Activated CD4-positive, CD25-positive, alpha-beta regulatory T cell treated with anti-CD3 and anti-CD28 coated beads, Interleukin-2, amount 50 U/mL, for 72 hours (primary cell): ENCODE results near the gene UNC13B.

Experiments
- DNase-seq: peaks from one replicate; pipeline ENCODE4 v3.0.0; 2021

The UNC13B gene

DNA sequence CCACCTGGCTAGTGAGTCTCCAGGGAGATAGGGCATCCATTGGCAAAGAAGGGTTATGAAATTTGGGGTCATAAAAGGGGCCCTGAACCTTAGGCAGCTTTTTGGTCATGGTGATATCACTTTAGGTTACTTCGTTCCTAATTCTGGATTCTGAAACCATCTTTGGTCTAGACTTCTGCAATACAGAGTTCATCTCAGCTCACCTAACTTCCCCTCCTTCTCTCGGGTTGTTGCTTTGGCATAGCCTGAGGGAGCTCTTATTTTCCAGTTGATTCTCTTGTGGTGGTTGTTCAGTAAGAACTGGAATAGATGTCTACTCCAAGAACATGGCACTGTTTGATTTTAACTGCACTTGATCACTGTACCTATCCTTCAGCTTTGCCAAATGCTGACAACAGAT, 179.2 kb downstream of the UNC13B start:
- no peak for DNase-seq

DNA sequence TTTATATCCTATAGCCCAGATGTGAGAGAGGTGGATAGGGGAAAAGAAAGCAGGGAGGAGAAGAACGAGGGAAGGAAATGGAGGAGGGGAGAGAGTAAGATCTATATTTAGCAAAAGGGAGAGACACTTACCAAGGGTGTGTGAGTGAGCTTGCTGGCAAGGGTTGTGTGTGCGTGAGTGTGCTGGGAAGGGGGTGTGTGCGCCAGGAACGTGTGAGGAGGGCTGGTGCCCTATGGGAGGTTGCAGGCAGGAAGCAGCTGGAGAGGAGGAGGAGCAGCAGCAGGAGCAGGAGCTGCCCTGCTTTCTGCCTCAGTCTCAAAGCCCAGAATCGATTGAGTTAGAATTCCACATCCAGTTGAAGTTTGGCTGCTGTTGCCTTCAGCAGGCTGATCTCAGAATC, 179.8 kb downstream of the UNC13B start:
- DNase-seq, result no peak

DNA sequence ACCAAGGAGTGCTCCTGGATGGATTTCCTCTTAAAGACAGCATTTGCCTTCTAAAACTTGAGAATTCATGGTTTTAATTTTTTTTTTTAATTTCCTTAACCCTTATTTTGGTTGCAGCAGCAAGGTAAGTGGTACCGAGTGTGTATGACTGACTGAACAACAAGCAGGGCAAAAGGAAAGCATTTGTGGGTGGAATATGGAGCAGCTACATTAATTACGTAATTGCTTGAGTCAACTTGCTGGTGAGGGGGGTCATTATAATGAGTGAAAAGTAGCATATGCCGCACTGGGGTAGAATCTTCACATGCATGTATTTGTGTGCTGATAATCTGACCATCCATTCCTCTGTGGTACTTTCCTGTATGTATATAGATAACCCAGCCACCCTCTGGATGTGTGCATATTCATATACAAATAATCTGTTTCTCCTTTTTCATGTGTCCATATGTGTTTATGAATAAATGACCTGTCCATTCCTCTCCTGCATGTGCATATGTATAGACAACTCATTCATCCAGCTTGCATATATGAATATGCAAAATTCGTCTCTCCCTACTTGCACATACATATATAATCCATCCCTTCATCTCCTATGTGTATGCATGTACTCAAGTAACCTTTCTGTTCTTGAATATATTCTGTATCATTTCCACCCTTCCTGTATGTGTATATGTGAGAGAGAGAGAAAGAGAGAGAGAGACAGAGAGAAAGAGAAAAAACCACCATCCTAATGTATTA, 180.6 kb downstream of the UNC13B start:
- DNase-seq, result no peak

GRCh38 chr9:35348109-35348508, 186.3 kb downstream of the UNC13B start:
- DNase-seq, result no peak

GRCh38 chr9:35349287-35349990, 187.6 kb downstream of the UNC13B start:
- no peak for DNase-seq

DNA sequence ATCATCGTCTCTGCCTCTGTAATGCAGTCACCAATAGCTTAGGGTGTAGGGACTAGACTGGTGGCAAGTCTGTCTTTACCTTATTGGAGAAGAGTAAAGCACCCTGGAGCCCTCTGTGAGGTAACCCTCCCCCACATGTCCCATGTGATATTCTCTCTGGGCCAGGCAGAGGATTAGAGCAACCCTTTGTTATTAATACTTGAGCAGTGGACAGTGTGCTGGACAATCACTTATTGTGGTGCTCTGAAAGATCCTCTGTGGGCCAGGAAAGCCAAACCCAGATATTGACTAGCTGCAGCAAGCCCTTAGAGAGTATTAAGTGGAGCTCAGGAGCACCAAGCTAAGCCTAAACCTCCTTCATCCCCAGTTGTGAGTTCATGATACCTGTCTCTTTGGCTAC, 188.4 kb downstream of the UNC13B start:
- no peak for DNase-seq

GRCh38 chr9:35350827-35351549, 189.2 kb downstream of the UNC13B start:
- no peak for DNase-seq

- DNase-seq, result no peak
These were observed 192.0 kb downstream of the UNC13B start for GRCh38 chr9:35353731-35354365.

GRCh38 chr9:35355939-35356338, 194.1 kb downstream of the UNC13B start:
- DNase-seq, result no peak

DNA sequence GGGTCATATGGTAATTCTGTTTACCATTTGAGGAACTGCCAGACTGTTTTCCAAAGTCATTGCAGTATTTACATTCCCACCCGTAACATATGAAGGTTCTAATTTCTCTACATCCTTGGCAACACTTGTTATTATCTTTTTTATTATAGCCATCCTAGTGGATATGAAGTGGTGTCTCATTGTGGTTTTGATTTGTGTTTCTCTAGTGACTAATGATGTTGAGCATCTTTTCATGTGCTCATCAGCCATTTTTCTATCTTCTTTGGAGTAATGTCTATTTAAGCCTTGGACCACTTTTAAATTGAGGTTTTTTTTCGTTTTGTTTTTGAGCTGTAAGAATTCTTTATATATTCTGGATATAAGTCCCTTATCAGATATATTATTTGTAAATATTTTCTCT, 195.3 kb downstream of the UNC13B start:
- no peak for DNase-seq

- DNase-seq, result no peak
These were observed 196.0 kb downstream of the UNC13B start for GRCh38 chr9:35357826-35358225.

GRCh38 chr9:35364817-35365585, 203.2 kb downstream of the UNC13B start:
- no peak for DNase-seq

GRCh38 chr9:35366627-35367026, 204.8 kb downstream of the UNC13B start:
- DNase-seq, result no peak

DNA sequence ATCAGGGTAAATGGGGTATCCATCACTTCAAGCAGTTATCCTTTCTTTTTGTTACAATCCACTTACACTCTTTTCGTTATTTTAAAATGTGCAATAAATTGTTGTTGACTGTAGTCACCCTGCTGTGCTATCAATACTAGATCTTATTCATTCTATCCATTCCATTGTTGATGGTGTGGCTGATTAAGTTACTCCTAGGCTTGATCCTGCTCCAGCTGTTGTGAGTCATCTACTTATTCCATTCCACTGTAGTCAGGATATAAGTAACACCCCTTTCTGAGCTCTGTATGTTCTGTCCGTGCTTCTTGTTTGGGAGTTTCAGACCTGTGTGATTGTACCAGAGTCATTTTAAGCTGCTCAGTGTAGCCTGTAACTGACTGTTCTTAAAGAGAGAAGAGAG, 205.6 kb downstream of the UNC13B start:
- no peak for DNase-seq

- DNase-seq, result no peak
These were observed 208.4 kb downstream of the UNC13B start for GRCh38 chr9:35370241-35370640.

DNA sequence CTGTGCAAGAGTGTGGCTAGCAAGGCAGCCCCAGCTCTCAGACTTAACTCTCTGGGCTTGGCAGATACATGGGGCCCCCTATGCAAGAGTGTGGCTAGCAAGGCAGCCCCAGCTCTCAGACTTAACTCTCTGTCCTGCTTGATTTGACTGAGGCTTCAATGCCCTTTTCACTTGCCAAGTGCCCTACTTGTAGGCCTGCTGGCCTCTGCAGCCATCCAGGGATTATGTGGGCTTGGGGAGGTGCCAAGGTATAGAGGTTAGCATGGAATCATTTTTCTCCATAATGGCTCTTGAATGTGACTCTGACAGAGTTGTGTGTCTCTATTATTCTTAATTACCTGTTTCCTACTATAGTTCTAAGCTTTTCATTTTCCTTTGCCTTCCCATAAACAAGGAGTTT, 212.6 kb downstream of the UNC13B start:
- DNase-seq, result no peak

- no peak for DNase-seq
These were observed 213.1 kb downstream of the UNC13B start for GRCh38 chr9:35374910-35375309.

DNA sequence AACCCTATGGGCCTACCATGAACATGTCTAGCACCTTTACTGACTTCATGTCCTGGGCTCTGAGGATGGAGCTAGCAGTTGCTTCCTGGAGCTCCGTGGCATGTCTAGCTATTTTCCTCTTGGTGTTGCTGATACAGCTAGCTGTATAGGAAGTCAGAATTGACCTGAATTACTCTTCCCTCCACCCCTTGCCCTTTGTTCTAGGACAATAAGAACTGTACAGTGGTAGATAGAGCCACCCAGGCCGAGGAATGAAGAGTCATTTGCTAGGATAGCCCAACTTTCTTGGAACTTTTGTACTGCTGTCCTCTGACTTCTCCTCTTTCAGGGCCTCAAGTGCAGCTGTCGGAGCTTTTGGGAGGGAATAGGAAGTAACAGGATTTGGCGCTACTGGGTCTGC, 218.2 kb downstream of the UNC13B start:
- DNase-seq, result no peak

GRCh38 chr9:35380619-35381018, 218.8 kb downstream of the UNC13B start:
- no peak for DNase-seq

GRCh38 chr9:35385042-35385441, 223.2 kb downstream of the UNC13B start:
- DNase-seq, result no peak

DNA sequence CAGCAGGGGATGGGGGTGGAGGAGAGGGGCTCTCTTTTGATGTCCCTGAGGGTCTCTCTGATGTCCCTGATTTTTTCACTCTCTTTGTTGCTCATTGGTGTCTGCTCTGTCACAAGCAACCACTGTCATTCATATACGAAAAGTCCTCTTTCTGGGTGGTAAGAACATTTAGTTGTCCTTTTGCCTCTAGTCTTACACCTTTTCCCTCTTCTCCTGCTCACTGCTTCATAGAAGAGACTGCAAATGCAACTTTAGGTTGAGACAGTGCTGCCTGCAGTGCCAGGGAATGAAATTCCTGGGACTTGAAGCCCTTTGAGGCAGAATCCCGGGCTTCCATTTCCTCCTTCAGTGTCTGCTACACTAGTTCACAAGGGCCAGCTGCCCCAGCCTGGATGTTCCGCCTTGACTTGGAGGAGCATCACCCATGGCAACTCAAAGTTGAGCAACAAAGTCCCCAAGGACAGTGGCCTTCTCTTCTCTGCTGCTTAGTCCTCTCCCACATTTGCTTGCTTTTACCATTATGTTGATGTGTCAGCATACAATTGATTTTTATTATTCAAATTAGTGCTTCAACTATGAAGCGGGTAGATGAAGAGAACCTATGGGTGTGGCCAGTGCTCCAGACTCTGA, 233.4 kb downstream of the UNC13B start:
- DNase-seq, result no peak

DNA sequence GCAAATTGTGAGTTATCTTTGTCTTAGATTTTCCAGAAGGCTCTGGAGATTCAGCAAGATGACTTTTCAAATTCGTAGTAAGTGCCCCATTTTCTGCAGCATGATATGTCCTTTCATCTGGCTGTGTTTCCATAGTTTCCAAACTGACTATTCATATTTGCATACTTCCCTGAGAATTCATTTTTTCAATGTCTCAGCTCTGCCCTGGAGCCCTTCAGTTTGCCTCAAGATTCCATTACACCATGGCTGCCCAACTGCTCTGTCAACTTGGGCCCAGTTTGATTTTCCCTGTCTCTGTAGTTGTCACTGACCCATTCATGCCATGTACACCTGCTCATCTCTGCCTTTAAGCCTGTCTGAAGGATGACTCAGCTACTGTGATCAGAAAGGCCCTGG, 233.9 kb downstream of the UNC13B start:
- DNase-seq, result no peak
